ENCODE data around the gene F3. TPM values are rescaled to one million over a fixed set of nuclear protein-coding genes. Genes with fewer than 3 reads are reported as not detected.

The F3 gene
- total RNA-seq, 1 experiment from 2014 or later: 58.5 TPM

GRCh38 chr1:94490556-94490955 is 51.0 kb downstream of the F3 start:
- no peak for ATAC-seq
- ChIA-PET CTCF (no interaction called here), POLR2A (no interaction called here), RAD21 (ENCODE audit: low non-redundant PET in 1 of 2, low total read pairs in 2 of 2, uncharacterized antibody in 2 of 2, unreplicated experiment in 2 of 2) (no interaction called here)
- TF ChIP-seq TCF7L2 (IDR thresholded peaks at IDR 0.05; ENCODE audit: borderline replicate concordance, extremely low read depth, insufficient read depth, insufficient read length) (no peak), SIN3A (IDR thresholded peaks at IDR 0.05; ENCODE audit: low read depth) (no peak), SP1 (IDR thresholded peaks at IDR 0.05; ENCODE audit: low read depth) (no peak), ZFX (IDR thresholded peaks at IDR 0.05) (no peak), POLR2AphosphoS5 (IDR thresholded peaks at IDR 0.05; ENCODE audit: low read depth, low read length) (no peak), ZNF274 (IDR thresholded peaks at IDR 0.05; ENCODE audit: low read depth, low read length) (no peak), EGR1 (IDR thresholded peaks at IDR 0.05; ENCODE audit: low read depth) (no peak), JUND (IDR thresholded peaks at IDR 0.05) (no peak), ELF1 (IDR thresholded peaks at IDR 0.05; ENCODE audit: borderline replicate concordance, low read depth) (no peak)
- Histone ChIP-seq H3K9me2 (ENCODE audit: insufficient read depth) (no peaks in the 10 kb centered on the region), H4K20me1 (ENCODE audit: insufficient read depth) (no peaks in the 10 kb centered on the region), H3K4me3 (replicated peaks in 1 of 2; ENCODE audit: low read depth in 1 of 2, low read length in 2 of 2) (no peak overlapping the region), H3K27ac (ENCODE audit: low read depth, low read length) (no peak overlapping the region), H3K27me3 (ENCODE audit: insufficient read depth, low read length) (no peaks in the 10 kb centered on the region), H3K4me1 (ENCODE audit: control insufficient read depth in 1 of 2, insufficient read depth in 2 of 2, low read length in 2 of 2) (no peaks in the 10 kb centered on the region), H3K4me2 (ENCODE audit: low read length) (no peak overlapping the region), H3K9ac (ENCODE audit: low read length) (no peak overlapping the region), H3K36me3 (ENCODE audit: control insufficient read depth in 1 of 2, insufficient read depth in 2 of 2, low read length in 2 of 2) (peaks cover 3 to 22% of the 10 kb centered on the region in 2 experiments), H3K79me2 (ENCODE audit: insufficient read depth, low read length) (no peaks in the 10 kb centered on the region), H3K9me3 (ENCODE audit: control insufficient read depth in 1 of 2, insufficient read depth in 1 of 2, low read depth in 1 of 2, low read length in 2 of 2) (no peaks in the 10 kb centered on the region), H2AFZ (ENCODE audit: low read depth, low read length, poor library complexity, severe bottlenecking) (no peak overlapping the region)
- intact Hi-C loops (cut with micrococcal nuclease): no loop called here
- no peak for DNase-seq (ENCODE audit: low read depth, low spot score)
- no TSS peak for BruUV-seq (replicated peaks)

GRCh38 chr1:94486990-94487389 is 54.6 kb downstream of the F3 start:
- Histone ChIP-seq H3K9me3 (ENCODE audit: control insufficient read depth in 1 of 2, insufficient read depth in 1 of 2, low read depth in 1 of 2, low read length in 2 of 2) (no peaks in the 10 kb centered on the region), H3K4me1 (ENCODE audit: control insufficient read depth in 1 of 2, insufficient read depth in 2 of 2, low read length in 2 of 2) (no peaks in the 10 kb centered on the region), H4K20me1 (ENCODE audit: insufficient read depth) (no peaks in the 10 kb centered on the region), H3K36me3 (ENCODE audit: control insufficient read depth in 1 of 2, insufficient read depth in 2 of 2, low read length in 2 of 2) (peaks cover 3 to 16% of the 10 kb centered on the region in 2 experiments; a peak in 3 of 4 replicates), H3K4me2 (ENCODE audit: low read length) (no peak overlapping the region), H3K4me3 (replicated peaks in 1 of 2; ENCODE audit: low read depth in 1 of 2, low read length in 2 of 2) (no peak overlapping the region), H3K27ac (ENCODE audit: low read depth, low read length) (no peak overlapping the region), H3K9me2 (ENCODE audit: insufficient read depth) (no peaks in the 10 kb centered on the region), H2AFZ (ENCODE audit: low read depth, low read length, poor library complexity, severe bottlenecking) (no peak overlapping the region), H3K27me3 (ENCODE audit: insufficient read depth, low read length) (no peaks in the 10 kb centered on the region), H3K9ac (ENCODE audit: low read length) (no peak overlapping the region), H3K79me2 (ENCODE audit: insufficient read depth, low read length) (no peaks in the 10 kb centered on the region)
- no TSS peak for BruUV-seq (replicated peaks)
- CTCF ChIA-PET: no interaction called here
- DNase-seq (ENCODE audit: low read depth, low spot score) (no peak), ATAC-seq (no peak)
- POLR2A ChIA-PET: interaction anchor here (0.8 kb wide), 1 partner anchor 69 kb away, joined by 3 read pairs; the partner anchor contains the start of gene ABCD3
- intact Hi-C loops (cut with micrococcal nuclease): no loop called here
- RAD21 ChIA-PET (ENCODE audit: low non-redundant PET in 1 of 2, low total read pairs in 2 of 2, uncharacterized antibody in 2 of 2, unreplicated experiment in 2 of 2): no interaction called here
- no peak for TF ChIP-seq SP1 (IDR thresholded peaks at IDR 0.05; ENCODE audit: low read depth)
- no peak for TF ChIP-seq JUND (IDR thresholded peaks at IDR 0.05)
- TF ChIP-seq SIN3A (IDR thresholded peaks at IDR 0.05; ENCODE audit: low read depth): no peak
- no peak for TF ChIP-seq EZH2 (IDR thresholded peaks at IDR 0.05)
- no peak for TF ChIP-seq ATF3 (IDR thresholded peaks at IDR 0.05)
- no peak for TF ChIP-seq TCF7L2 (IDR thresholded peaks at IDR 0.05; ENCODE audit: borderline replicate concordance, extremely low read depth, insufficient read depth, insufficient read length)
- no peak for TF ChIP-seq EZH2phosphoT487 (IDR thresholded peaks at IDR 0.05; ENCODE audit: borderline replicate concordance)
- no peak for TF ChIP-seq CEBPB (IDR thresholded peaks at IDR 0.05; ENCODE audit: low read depth)
- no peak for TF ChIP-seq ZNF274 (IDR thresholded peaks at IDR 0.05; ENCODE audit: low read depth, low read length)
- TF ChIP-seq, protein P1, sequence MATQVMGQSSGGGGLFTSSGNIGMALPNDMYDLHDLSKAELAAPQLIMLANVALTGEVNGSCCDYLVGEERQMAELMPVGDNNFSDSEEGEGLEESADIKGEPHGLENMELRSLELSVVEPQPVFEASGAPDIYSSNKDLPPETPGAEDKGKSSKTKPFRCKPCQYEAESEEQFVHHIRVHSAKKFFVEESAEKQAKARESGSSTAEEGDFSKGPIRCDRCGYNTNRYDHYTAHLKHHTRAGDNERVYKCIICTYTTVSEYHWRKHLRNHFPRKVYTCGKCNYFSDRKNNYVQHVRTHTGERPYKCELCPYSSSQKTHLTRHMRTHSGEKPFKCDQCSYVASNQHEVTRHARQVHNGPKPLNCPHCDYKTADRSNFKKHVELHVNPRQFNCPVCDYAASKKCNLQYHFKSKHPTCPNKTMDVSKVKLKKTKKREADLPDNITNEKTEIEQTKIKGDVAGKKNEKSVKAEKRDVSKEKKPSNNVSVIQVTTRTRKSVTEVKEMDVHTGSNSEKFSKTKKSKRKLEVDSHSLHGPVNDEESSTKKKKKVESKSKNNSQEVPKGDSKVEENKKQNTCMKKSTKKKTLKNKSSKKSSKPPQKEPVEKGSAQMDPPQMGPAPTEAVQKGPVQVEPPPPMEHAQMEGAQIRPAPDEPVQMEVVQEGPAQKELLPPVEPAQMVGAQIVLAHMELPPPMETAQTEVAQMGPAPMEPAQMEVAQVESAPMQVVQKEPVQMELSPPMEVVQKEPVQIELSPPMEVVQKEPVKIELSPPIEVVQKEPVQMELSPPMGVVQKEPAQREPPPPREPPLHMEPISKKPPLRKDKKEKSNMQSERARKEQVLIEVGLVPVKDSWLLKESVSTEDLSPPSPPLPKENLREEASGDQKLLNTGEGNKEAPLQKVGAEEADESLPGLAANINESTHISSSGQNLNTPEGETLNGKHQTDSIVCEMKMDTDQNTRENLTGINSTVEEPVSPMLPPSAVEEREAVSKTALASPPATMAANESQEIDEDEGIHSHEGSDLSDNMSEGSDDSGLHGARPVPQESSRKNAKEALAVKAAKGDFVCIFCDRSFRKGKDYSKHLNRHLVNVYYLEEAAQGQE (IDR thresholded peaks at IDR 0.05; ENCODE audit: low read depth): no peak
- no peak for TF ChIP-seq RAD21 (IDR thresholded peaks at IDR 0.05; ENCODE audit: low read depth)
- no peak for TF ChIP-seq ZFX (IDR thresholded peaks at IDR 0.05)
- TF ChIP-seq, protein P2, sequence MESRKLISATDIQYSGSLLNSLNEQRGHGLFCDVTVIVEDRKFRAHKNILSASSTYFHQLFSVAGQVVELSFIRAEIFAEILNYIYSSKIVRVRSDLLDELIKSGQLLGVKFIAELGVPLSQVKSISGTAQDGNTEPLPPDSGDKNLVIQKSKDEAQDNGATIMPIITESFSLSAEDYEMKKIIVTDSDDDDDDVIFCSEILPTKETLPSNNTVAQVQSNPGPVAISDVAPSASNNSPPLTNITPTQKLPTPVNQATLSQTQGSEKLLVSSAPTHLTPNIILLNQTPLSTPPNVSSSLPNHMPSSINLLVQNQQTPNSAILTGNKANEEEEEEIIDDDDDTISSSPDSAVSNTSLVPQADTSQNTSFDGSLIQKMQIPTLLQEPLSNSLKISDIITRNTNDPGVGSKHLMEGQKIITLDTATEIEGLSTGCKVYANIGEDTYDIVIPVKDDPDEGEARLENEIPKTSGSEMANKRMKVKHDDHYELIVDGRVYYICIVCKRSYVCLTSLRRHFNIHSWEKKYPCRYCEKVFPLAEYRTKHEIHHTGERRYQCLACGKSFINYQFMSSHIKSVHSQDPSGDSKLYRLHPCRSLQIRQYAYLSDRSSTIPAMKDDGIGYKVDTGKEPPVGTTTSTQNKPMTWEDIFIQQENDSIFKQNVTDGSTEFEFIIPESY (IDR thresholded peaks at IDR 0.05; ENCODE audit: extremely low read depth, insufficient replicate concordance, low read length): no peak

All from HCT116 (cell line).